HCT116 (cell line): ENCODE data around the gene ESRRG.

ENCODE experiments used
- ATF3 ChIP-seq: IDR thresholded peaks from 2 replicates; pipeline ENCODE4 v1.6.1; 2012
- CBX3 ChIP-seq: IDR thresholded peaks from 2 replicates; pipeline ENCODE4 v1.6.1; 2012; ENCODE audit warnings: low read depth
- CEBPB ChIP-seq: IDR thresholded peaks from 2 replicates; pipeline ENCODE4 v1.6.1; 2012; ENCODE audit warnings: low read depth
- CTCF ChIP-seq, 3 experiments: fragments of 200-600 bp in 1 of 3; sonication (generic) in 1 of 3; IDR thresholded peaks in 2 of 3; conservative IDR thresholded peaks in 1 of 3; 2 replicates each; pipeline ENCODE4 v1.5.1; 2012 to 2017; ENCODE audit warnings: low read depth in 2 of 3, low read length in 2 of 3, antibody characterized with exemption in 1 of 3, borderline replicate concordance in 1 of 3, control low read depth in 1 of 3, mild to moderate bottlenecking in 1 of 3, mixed read lengths in 1 of 3, mixed run types in 1 of 3, moderate library complexity in 1 of 3; ENCODE audit not compliant: insufficient read depth in 1 of 3
- EZH2 ChIP-seq: fragments of 200-600 bp; sonication (generic); IDR thresholded peaks from 2 replicates; pipeline ENCODE4 v1.6.1; 2017; ENCODE audit warnings: antibody characterized with exemption, mixed run types
- EZH2phosphoT487 ChIP-seq: fragments of 200-600 bp; IDR thresholded peaks from 2 replicates; pipeline ENCODE4 v1.6.1; 2018; ENCODE audit warnings: antibody characterized with exemption, borderline replicate concordance
- FOSL1 ChIP-seq: IDR thresholded peaks from 2 replicates; pipeline ENCODE4 v1.6.1; 2012; ENCODE audit warnings: low read depth
- MAX ChIP-seq: IDR thresholded peaks from 2 replicates; pipeline ENCODE4 v1.6.1; 2012
- POLR2A ChIP-seq: IDR thresholded peaks from 2 replicates; pipeline ENCODE4 v1.7.0; 2011; ENCODE audit warnings: borderline replicate concordance; ENCODE audit not compliant: insufficient read depth, insufficient read length; ENCODE audit errors: extremely low read depth
- POLR2AphosphoS5 ChIP-seq: IDR thresholded peaks from 2 replicates; pipeline ENCODE4 v1.6.1; 2011; ENCODE audit warnings: mild to moderate bottlenecking, low read depth, low read length, moderate library complexity
- TCF7L2 ChIP-seq: IDR thresholded peaks from 2 replicates; pipeline ENCODE4 v1.7.0; 2011; ENCODE audit warnings: borderline replicate concordance, inconsistent platforms; ENCODE audit not compliant: insufficient read depth, insufficient read length; ENCODE audit errors: extremely low read depth
- ZFX ChIP-seq: fragments of 450-650 bp; IDR thresholded peaks from 2 replicates; pipeline ENCODE4 v1.6.1; 2017
- ZNF274 ChIP-seq: fragments of 200-500 bp; sonication (Bioruptor generic); IDR thresholded peaks from 2 replicates; pipeline ENCODE4 v1.6.1; 2014; ENCODE audit warnings: mild to moderate bottlenecking, low read depth, low read length, inconsistent platforms

GRCh38 chr1:216502528-216503162 is 220.6 kb downstream of the ESRRG start:
- TF ChIP-seq CTCF (IDR thresholded peaks at IDR 0.05 in 2 of 3, conservative IDR thresholded peaks at IDR 0.05 in 1 of 3; ENCODE audit: borderline replicate concordance in 1 of 3, insufficient read depth in 1 of 3, low read depth in 2 of 3, low read length in 2 of 3) (no peak), EZH2 (no peak), FOSL1 (no peak), POLR2AphosphoS5 (no peak), ATF3 (no peak), ZNF274 (no peak), MAX (no peak), CBX3 (no peak), TCF7L2 (no peak), POLR2A (no peak), EZH2phosphoT487 (no peak), CEBPB (no peak), ZFX (no peak)
